Fibroblast of peridontal ligament (primary cell): ENCODE measurements around the gene TBX10.
"Not testable (repeated sequence)": the region's sequence is repeated elsewhere in the genome, so short reads cannot be mapped to it uniquely, and the experiment has no call there.

Source experiments
- DNase-seq: peaks from one replicate; pipeline ENCODE4 v3.0.0-alpha.2; 2010; ENCODE audit errors: extremely low read depth

TBX10 gene

GRCh38 chr11:67632175-67632981 is 7.2 kb downstream of the TBX10 start:
- DNase-seq = no peak

GRCh38 chr11:67631853-67632174 is 7.7 kb downstream of the TBX10 start:
- DNase-seq = no peak

- DNase-seq = no peak
Measured at GRCh38 chr11:67631411-67631810, 8.2 kb downstream of the TBX10 start.

GRCh38 chr11:67630943-67631331 is 8.6 kb downstream of the TBX10 start:
- no peak for DNase-seq

GRCh38 chr11:67630228-67630942 is 9.2 kb downstream of the TBX10 start:
- peak; percentile 92 for DNase-seq

- DNase-seq = peak; percentile 67
Measured at GRCh38 chr11:67629386-67630227, 10.0 kb downstream of the TBX10 start, which contains the start of gene NUDT8. Gene NUDT8, minus strand, starts transcription at chr11:67629937. Its CDS starts 26 bp downstream, at chr11:67629911.

- no peak for DNase-seq
Measured at GRCh38 chr11:67628710-67629385, 10.7 kb downstream of the TBX10 start.

GRCh38 chr11:67627812-67628624 is 11.5 kb downstream of the TBX10 start:
- no peak for DNase-seq

- DNase-seq = no peak
Measured at GRCh38 chr11:67627441-67627811, 12.1 kb downstream of the TBX10 start.

GRCh38 chr11:67626970-67627369 is 12.6 kb downstream of the TBX10 start:
- no peak for DNase-seq

- DNase-seq = not testable (repeated sequence)
Measured at GRCh38 chr11:67626131-67626833, 13.3 kb downstream of the TBX10 start.

GRCh38 chr11:67623795-67624194 is 15.8 kb downstream of the TBX10 start:
- not testable (repeated sequence) for DNase-seq

GRCh38 chr11:67622905-67623304 is 16.7 kb downstream of the TBX10 start:
- DNase-seq = not testable (repeated sequence)

GRCh38 chr11:67621928-67622327 is 17.6 kb downstream of the TBX10 start:
- not testable (repeated sequence) for DNase-seq

- DNase-seq = not testable (repeated sequence)
Measured at GRCh38 chr11:67620621-67621020, 18.9 kb downstream of the TBX10 start.

- not testable (repeated sequence) for DNase-seq
Measured at GRCh38 chr11:67619683-67620618, 19.6 kb downstream of the TBX10 start.

GRCh38 chr11:67618901-67619659 is 20.5 kb downstream of the TBX10 start:
- not testable (repeated sequence) for DNase-seq

- no peak for DNase-seq
Measured at GRCh38 chr11:67617243-67617953, 22.2 kb downstream of the TBX10 start.
